Neural progenitor cell (in vitro differentiated cells): ENCODE data around the gene TAF10. TPM values are rescaled to one million over a fixed set of nuclear protein-coding genes. Genes with fewer than 3 reads are reported as not detected.

Experiments used
- DNase-seq: peaks from one replicate; pipeline ENCODE4 v3.0.0-alpha.2; 2016; ENCODE audit warnings: low spot score
- H2AFZ ChIP-seq: fragments of 200-600 bp; sonication (generic); replicated peaks from 2 replicates; pipeline ENCODE4 v1.6.1; 2016; ENCODE audit warnings: antibody characterized with exemption
- H3F3A ChIP-seq: fragments of 200-600 bp; sonication (generic); 2 replicates; pipeline ENCODE4 v1.6.1; 2016; ENCODE audit warnings: antibody characterized with exemption, low read depth
- H3K27ac ChIP-seq: fragments of 200-600 bp; sonication (generic); 2 replicates; pipeline ENCODE4 v1.5.1; 2016; ENCODE audit warnings: mild to moderate bottlenecking
- H3K27me3 ChIP-seq: fragments of 200-600 bp; sonication (generic); 2 replicates; pipeline ENCODE4 v1.6.1; 2016; ENCODE audit warnings: mild to moderate bottlenecking, moderate library complexity
- H3K36me3 ChIP-seq: fragments of 200-600 bp; sonication (generic); 2 replicates; pipeline ENCODE4 v1.5.1; 2016
- H3K4me1 ChIP-seq: fragments of 200-600 bp; sonication (generic); 2 replicates; pipeline ENCODE4 v1.6.1; 2016; ENCODE audit warnings: mixed run types
- H3K4me2 ChIP-seq: fragments of 200-600 bp; sonication (generic); 2 replicates; pipeline ENCODE4 v1.6.1; 2016
- H3K4me3 ChIP-seq: fragments of 200-600 bp; sonication (generic); 2 replicates; pipeline ENCODE4 v1.5.1; 2016
- H3K79me2 ChIP-seq: fragments of 200-600 bp; sonication (generic); 2 replicates; pipeline ENCODE4 v1.6.1; 2016; ENCODE audit warnings: low read depth
- H3K9ac ChIP-seq: fragments of 200-600 bp; sonication (generic); 2 replicates; pipeline ENCODE4 v1.6.1; 2016
- H3K9me3 ChIP-seq: fragments of 200-600 bp; sonication (generic); 2 replicates; pipeline ENCODE4 v1.5.1; 2016; ENCODE audit warnings: low read depth
- H4K20me1 ChIP-seq: fragments of 200-600 bp; sonication (generic); 2 replicates; pipeline ENCODE4 v1.6.1; 2016; ENCODE audit warnings: low read depth
- H3K27ac Mint-ChIP-seq: 3 replicates; pipeline ENCODE4 v1.8.0; 2021; ENCODE audit warnings: mixed read lengths
- H3K27me3 Mint-ChIP-seq: 2 replicates; pipeline ENCODE4 v1.8.0; 2022; ENCODE audit warnings: low read depth, mild to moderate bottlenecking, inconsistent platforms, moderate library complexity, mixed read lengths; ENCODE audit not compliant: insufficient read depth
- H3K36me3 Mint-ChIP-seq: 3 replicates; pipeline ENCODE4 v1.8.0; 2021; ENCODE audit warnings: mixed read lengths
- H3K4me1 Mint-ChIP-seq: 3 replicates; pipeline ENCODE4 v1.8.0; 2021; ENCODE audit warnings: mixed read lengths
- H3K4me3 Mint-ChIP-seq: 3 replicates; pipeline ENCODE4 v1.8.0; 2021; ENCODE audit warnings: mild to moderate bottlenecking, moderate library complexity, mixed read lengths
- H3K9me3 Mint-ChIP-seq: 3 replicates; pipeline ENCODE4 v1.8.0; 2020; ENCODE audit warnings: mixed read lengths
- EZH2 ChIP-seq: fragments of 200-600 bp; sonication (generic); IDR thresholded peaks from 2 replicates; pipeline ENCODE4 v1.6.1; 2017; ENCODE audit warnings: antibody characterized with exemption, mild to moderate bottlenecking, moderate library complexity
- EZH2phosphoT487 ChIP-seq: fragments of 200-600 bp; sonication (generic); IDR thresholded peaks from 2 replicates; pipeline ENCODE4 v1.6.1; 2017; ENCODE audit warnings: antibody characterized with exemption
- total RNA-seq: library from RNA; depleted of rRNA; stranded (reverse); fragments of >200 nt; gene quantifications from 2 replicates; pipeline ENCODE4 v1.2.3, GENCODE V29; 2015; ENCODE audit warnings: low replicate concordance
- TF ChIP-seq, protein P1 (sequence below): fragments of 200-600 bp; sonication (generic); IDR thresholded peaks from 2 replicates; pipeline ENCODE4 v1.5.1; 2017; ENCODE audit warnings: antibody characterized with exemption, mild to moderate bottlenecking

Gene TAF10
- total RNA-seq, 1 donor from 2014 or later: 34.1 TPM

DNA sequence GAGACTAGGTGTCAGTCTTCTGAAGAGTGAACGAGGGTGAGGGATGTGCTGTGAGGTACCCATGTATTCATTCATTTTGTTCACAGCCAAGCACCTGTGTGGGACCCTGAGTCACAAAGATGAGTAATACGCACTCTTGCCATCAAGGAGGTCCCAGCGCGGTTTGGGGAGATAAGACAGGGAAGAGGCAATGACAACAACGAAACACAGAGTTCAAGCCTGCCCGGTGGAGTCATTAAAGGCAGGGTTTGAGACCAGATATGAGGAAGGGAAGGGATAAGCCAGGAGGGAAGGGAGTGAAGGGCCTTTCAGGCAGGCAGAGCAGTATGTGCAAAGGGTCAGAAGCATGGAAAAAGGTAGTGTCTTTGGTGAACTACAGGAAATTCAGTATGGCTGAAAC, 39.0 kb upstream of the TAF10 start:
- no peaks in the 10 kb centered on the region for H3K36me3 ChIP-seq
- H3K36me3 Mint-ChIP-seq: no peaks in the 10 kb centered on the region
- no peaks in the 10 kb centered on the region for H3K9me3 ChIP-seq
- H3K27ac ChIP-seq: no peak overlapping the region
- H3K4me3 Mint-ChIP-seq: no peak overlapping the region
- H3K9ac ChIP-seq: no peak overlapping the region
- peaks cover 10% of the 10 kb centered on the region for H3K4me1 ChIP-seq
- H3K27me3 ChIP-seq: peaks cover 48% of the 10 kb centered on the region
- H3K4me1 Mint-ChIP-seq: no peaks in the 10 kb centered on the region
- H3K27ac Mint-ChIP-seq: no peak overlapping the region
- DNase-seq: no peak
- TF ChIP-seq EZH2phosphoT487 (no peak), EZH2 (no peak)
- TF ChIP-seq, protein P1, sequence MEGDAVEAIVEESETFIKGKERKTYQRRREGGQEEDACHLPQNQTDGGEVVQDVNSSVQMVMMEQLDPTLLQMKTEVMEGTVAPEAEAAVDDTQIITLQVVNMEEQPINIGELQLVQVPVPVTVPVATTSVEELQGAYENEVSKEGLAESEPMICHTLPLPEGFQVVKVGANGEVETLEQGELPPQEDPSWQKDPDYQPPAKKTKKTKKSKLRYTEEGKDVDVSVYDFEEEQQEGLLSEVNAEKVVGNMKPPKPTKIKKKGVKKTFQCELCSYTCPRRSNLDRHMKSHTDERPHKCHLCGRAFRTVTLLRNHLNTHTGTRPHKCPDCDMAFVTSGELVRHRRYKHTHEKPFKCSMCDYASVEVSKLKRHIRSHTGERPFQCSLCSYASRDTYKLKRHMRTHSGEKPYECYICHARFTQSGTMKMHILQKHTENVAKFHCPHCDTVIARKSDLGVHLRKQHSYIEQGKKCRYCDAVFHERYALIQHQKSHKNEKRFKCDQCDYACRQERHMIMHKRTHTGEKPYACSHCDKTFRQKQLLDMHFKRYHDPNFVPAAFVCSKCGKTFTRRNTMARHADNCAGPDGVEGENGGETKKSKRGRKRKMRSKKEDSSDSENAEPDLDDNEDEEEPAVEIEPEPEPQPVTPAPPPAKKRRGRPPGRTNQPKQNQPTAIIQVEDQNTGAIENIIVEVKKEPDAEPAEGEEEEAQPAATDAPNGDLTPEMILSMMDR: no peak
- H3F3A ChIP-seq: peaks cover under 1% of the 10 kb centered on the region
- no peaks in the 10 kb centered on the region for H3K9me3 Mint-ChIP-seq
- no peak overlapping the region for H3K4me3 ChIP-seq
- no peak overlapping the region for H3K4me2 ChIP-seq
- H3K27me3 Mint-ChIP-seq: no peaks in the 10 kb centered on the region
- H3K79me2 ChIP-seq: no peaks in the 10 kb centered on the region
- no peak overlapping the region for H2AFZ ChIP-seq
- no peaks in the 10 kb centered on the region for H4K20me1 ChIP-seq

DNA sequence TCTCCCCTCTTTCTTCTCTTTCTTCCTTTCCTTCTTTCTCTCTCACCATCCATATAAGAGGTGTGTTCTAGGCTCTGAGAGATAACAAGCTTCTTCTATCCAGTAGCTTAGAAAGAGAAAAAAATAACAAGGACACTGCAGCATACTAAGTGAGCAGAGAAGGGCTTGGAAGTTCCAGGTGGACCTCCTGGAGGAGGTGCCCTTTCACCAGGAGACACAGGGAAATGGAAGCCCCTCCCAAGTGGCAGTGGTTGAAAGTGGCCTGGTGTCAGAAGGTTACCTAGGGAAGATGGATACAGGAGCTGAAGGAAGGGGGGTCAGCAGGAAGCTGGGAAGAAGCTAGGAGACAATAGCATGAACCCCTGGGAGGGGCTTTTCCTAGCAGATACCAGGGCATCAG, 38.1 kb upstream of the TAF10 start:
- no peaks in the 10 kb centered on the region for H4K20me1 ChIP-seq
- DNase-seq: no peak
- Mint-ChIP-seq H3K4me1 (peaks cover 4% of the 10 kb centered on the region), H3K27ac (no peak overlapping the region), H3K36me3 (peaks cover 7% of the 10 kb centered on the region), H3K4me3 (no peak overlapping the region), H3K27me3 (no peaks in the 10 kb centered on the region), H3K9me3 (no peaks in the 10 kb centered on the region)
- peaks cover 43% of the 10 kb centered on the region for H3K27me3 ChIP-seq
- no peak overlapping the region for H2AFZ ChIP-seq
- no peak overlapping the region for H3K9ac ChIP-seq
- H3K27ac ChIP-seq: no peak overlapping the region
- no peak overlapping the region for H3K4me3 ChIP-seq
- no peak overlapping the region for H3K4me2 ChIP-seq
- no peaks in the 10 kb centered on the region for H3K79me2 ChIP-seq
- H3F3A ChIP-seq: no peaks in the 10 kb centered on the region
- H3K36me3 ChIP-seq: no peaks in the 10 kb centered on the region
- no peak for TF ChIP-seq EZH2phosphoT487
- no peak for TF ChIP-seq EZH2
- TF ChIP-seq, protein P1: no peak
- H3K4me1 ChIP-seq: peaks cover 10% of the 10 kb centered on the region
- H3K9me3 ChIP-seq: no peaks in the 10 kb centered on the region

DNA sequence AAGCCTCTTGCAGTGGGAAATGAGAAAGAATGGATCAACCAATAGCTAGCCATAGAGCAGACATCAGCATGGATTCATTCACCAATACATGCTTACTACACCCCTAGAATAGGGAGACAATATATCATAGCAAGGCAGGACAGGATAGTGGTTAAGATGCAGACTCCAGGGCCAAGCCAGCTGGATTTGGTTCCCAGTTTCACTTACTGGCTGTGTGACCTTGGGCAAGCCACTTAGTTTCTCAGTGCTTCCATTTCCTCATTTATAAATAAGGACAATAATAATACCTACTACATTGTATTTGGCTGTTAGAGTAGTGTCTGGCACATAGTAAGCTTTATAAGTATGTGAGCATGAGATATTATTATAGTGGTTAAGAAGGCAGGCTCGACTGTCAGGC, 36.5 kb upstream of the TAF10 start:
- no peak overlapping the region for H3K27ac ChIP-seq
- H3K36me3 ChIP-seq: no peaks in the 10 kb centered on the region
- H3K4me3 Mint-ChIP-seq: no peak overlapping the region
- TF ChIP-seq, protein P1: no peak
- TF ChIP-seq EZH2phosphoT487: no peak
- no peak for TF ChIP-seq EZH2
- H2AFZ ChIP-seq: no peak overlapping the region
- no peak overlapping the region for H3K27ac Mint-ChIP-seq
- H3K4me2 ChIP-seq: no peak overlapping the region
- H3F3A ChIP-seq: no peaks in the 10 kb centered on the region
- no peak overlapping the region for H3K9ac ChIP-seq
- H3K36me3 Mint-ChIP-seq: peaks cover 11% of the 10 kb centered on the region
- no peak overlapping the region for H3K4me3 ChIP-seq
- peaks cover 10% of the 10 kb centered on the region for H3K4me1 ChIP-seq
- H3K4me1 Mint-ChIP-seq: peaks cover 4% of the 10 kb centered on the region
- no peaks in the 10 kb centered on the region for H4K20me1 ChIP-seq
- no peak for DNase-seq
- H3K79me2 ChIP-seq: no peaks in the 10 kb centered on the region
- no peaks in the 10 kb centered on the region for H3K27me3 Mint-ChIP-seq
- H3K9me3 Mint-ChIP-seq: no peaks in the 10 kb centered on the region
- peaks cover 27% of the 10 kb centered on the region for H3K27me3 ChIP-seq
- H3K9me3 ChIP-seq: no peaks in the 10 kb centered on the region
